Thymus (tissue), 11 donors: Measurements from ENCODE around the gene ARL14EPL. TPM values are rescaled to one million over a fixed set of nuclear protein-coding genes. Genes with fewer than 3 reads are reported as not detected.
"Not testable (repeated sequence)": the region's sequence is repeated elsewhere in the genome, so short reads cannot be mapped to it uniquely, and the experiment has no call there.

Source experiments
- DNase-seq, 9 donors: peaks; one replicate each; pipeline ENCODE4 v3.0.0-alpha.2; 2013; ENCODE audit warnings: low spot score in 9 of 9, low read depth in 6 of 9, missing footprints in 1 of 9
- H3K27ac ChIP-seq, 2 donors: one replicate each; pipeline ENCODE4 v1.5.1; 2013; ENCODE audit warnings: control low read depth in 1 of 2, low read depth in 1 of 2, low read length in 1 of 2, mild to moderate bottlenecking in 1 of 2, moderate library complexity in 1 of 2
- H3K27me3 ChIP-seq, 2 donors: one replicate each; pipeline ENCODE4 v1.5.1; 2013; ENCODE audit warnings: low read length in 1 of 2; ENCODE audit not compliant: control insufficient read depth in 2 of 2, insufficient read depth in 1 of 2
- H3K36me3 ChIP-seq, 2 donors: one replicate each; pipeline ENCODE4 v1.5.1; 2013; ENCODE audit warnings: low read length in 1 of 2, mild to moderate bottlenecking in 1 of 2, moderate library complexity in 1 of 2; ENCODE audit not compliant: control insufficient read depth in 2 of 2, insufficient read depth in 2 of 2
- H3K4me1 ChIP-seq, 2 donors: one replicate each; pipeline ENCODE4 v1.5.1; 2013; ENCODE audit warnings: low read length in 2 of 2; ENCODE audit not compliant: control insufficient read depth in 2 of 2, insufficient read depth in 2 of 2
- H3K4me3 ChIP-seq, 2 donors: one replicate each; pipeline ENCODE4 v1.5.1; 2013; ENCODE audit warnings: low read length in 2 of 2, control low read depth in 1 of 2, mild to moderate bottlenecking in 1 of 2
- H3K9me3 ChIP-seq, 2 donors: one replicate each; pipeline ENCODE4 v1.5.1; 2013; ENCODE audit warnings: low read length in 1 of 2, mild to moderate bottlenecking in 1 of 2; ENCODE audit not compliant: control insufficient read depth in 2 of 2, insufficient read depth in 1 of 2
- WGBS: extraction: QIAGEN DNeasy Blood & Tissue Kit; methylation state at CpG from one replicate; pipeline ENCODE4 v1.1.7; 2013; 5-methylcytosine and 5-hydroxymethylcytosine counted together
- polyA plus RNA-seq: library from polyadenylated mRNA; stranded (reverse); fragments of 200-250 nt; gene quantifications from one replicate; pipeline ENCODE4 v1.2.3, GENCODE V29; 2013
- total RNA-seq: library from RNA; stranded (reverse); fragments of 120-200 nt; gene quantifications from one replicate; pipeline ENCODE4 v1.2.4, GENCODE V29; 2013
- donor health status: healthy.

ARL14EPL gene
- total and polyA plus RNA-seq, 2 donors, result 0.18 TPM; not detected in 1

DNA sequence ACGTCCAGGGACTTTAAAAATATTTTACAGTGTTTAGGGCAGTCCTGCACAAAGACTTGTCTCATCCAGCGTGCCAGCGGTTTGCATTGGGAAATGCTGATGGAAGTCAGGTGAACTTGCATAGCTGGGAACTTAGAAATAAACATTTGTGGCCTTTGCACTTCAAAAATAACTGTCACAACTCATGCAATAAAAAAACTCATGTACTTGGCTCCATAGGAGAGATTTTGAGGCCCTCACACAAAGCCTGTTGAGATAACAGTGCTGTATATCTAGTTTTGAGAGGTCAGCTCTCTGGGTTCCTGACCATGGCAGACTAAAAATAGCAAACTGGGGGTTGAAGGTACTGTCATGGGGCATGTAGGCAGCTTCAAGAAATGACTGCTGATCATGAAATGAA lies 58.0 kb downstream of the ARL14EPL start:
- H3K27ac ChIP-seq, result no peak overlapping the region
- peaks cover 0 to 5% of the 10 kb centered on the region in 2 donors for H3K4me1 ChIP-seq
- no peak overlapping the region for H3K4me3 ChIP-seq
- H3K9me3 ChIP-seq, result no peaks in the 10 kb centered on the region
- peaks cover 7 to 33% of the 10 kb centered on the region in 2 donors for H3K36me3 ChIP-seq
- WGBS, result 95% methylated on average over 3 of the region's 3 CpGs
- no peaks in the 10 kb centered on the region for H3K27me3 ChIP-seq
- DNase-seq, result no peak

DNA sequence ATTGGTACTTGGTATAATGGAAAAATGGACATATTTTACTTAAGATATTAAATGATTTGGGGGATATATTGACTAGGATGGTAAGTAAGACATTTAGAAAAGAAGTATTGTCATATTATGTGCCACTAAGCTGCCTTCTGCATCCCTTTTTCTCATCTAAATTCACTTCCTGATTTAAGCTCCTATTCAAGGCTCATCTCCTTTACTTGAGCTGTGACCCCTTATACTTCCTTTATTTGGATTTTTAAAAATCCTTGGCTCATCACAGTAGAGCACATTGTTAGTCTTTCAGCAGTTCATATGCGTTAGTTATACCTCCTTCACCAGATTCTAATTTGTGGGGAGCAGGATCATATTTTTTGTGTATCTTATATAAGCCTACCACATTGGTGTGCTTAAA lies 59.1 kb downstream of the ARL14EPL start:
- 99% methylated on average over 1 of the region's 1 CpG for WGBS
- Histone ChIP-seq H3K27me3 (no peaks in the 10 kb centered on the region), H3K9me3 (no peaks in the 10 kb centered on the region), H3K36me3 (peaks cover 7 to 33% of the 10 kb centered on the region in 2 donors), H3K4me3 (no peak overlapping the region), H3K27ac (no peak overlapping the region), H3K4me1 (no peaks in the 10 kb centered on the region)
- no peak for DNase-seq

DNA sequence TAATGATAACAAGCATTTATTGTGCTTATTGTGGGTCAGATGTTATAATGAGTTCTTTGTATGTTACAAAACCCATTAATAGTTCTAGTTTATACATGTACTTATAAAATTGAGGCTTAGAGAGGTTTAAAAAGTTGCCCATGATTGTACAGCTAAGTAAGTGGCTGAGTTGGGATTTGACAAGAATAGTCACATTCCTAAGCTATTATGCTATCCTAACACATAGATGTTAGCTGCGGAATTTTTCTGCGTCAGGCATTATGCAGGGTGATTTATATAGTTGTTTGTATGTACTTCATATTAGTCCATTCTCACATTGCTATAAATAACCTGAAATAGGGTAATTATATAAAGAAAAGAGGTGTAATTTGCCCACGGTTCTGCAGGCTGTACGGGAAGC lies 65.0 kb downstream of the ARL14EPL start:
- H3K4me1 ChIP-seq, result no peaks in the 10 kb centered on the region
- DNase-seq, result no peak
- peaks cover 7 to 24% of the 10 kb centered on the region in 2 donors for H3K36me3 ChIP-seq
- 98% methylated on average over 4 of the region's 4 CpGs for WGBS
- no peak overlapping the region for H3K4me3 ChIP-seq
- H3K27ac ChIP-seq, result no peak overlapping the region
- H3K27me3 ChIP-seq, result no peaks in the 10 kb centered on the region
- H3K9me3 ChIP-seq, result no peaks in the 10 kb centered on the region

DNA sequence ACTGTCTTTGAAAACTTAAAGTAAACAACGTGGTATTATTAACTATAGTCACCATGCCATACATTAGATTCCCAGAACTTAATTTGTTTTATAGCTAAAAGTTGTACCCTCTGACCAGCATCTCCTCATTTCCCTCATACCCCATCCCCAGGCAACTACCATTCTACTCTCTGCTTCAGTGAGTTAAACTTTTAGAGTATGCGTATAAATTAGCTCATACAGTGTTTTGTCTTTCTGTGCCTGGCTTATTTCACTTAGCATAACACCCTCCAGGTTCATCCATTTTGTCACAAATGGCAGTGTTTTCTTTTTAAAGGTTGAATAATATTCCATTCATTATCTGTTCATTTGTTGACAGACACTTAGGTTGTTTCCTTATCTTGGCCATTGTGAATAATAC lies 66.7 kb downstream of the ARL14EPL start:
- DNase-seq, result no peak
- WGBS, result 97% methylated on average over 2 of the region's 2 CpGs
- Histone ChIP-seq H3K4me1 (no peaks in the 10 kb centered on the region), H3K27ac (no peak overlapping the region), H3K4me3 (no peak overlapping the region), H3K36me3 (peaks cover 0 to 10% of the 10 kb centered on the region in 2 donors), H3K9me3 (no peaks in the 10 kb centered on the region), H3K27me3 (no peaks in the 10 kb centered on the region)

DNA sequence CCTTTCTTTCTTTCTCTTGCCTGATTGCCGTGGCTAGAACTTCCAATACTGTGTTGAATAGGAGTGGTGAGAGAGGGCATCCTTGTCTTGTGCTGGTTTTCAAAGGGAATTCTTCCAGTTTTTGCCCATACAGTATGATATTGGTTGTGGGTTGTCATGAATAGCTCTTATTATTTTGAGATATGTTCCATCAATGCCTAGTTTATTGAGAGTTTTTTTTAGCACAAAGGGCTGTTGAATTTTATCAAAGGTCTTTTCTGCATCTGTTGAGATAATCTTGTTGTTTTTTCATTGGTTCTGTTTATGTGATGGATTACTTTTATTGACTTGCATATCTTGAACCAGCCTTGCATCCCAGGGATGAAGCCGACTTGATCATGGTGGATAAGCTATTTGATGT lies 72.7 kb downstream of the ARL14EPL start:
- DNase-seq, H3K4me1 ChIP-seq, H3K9me3 ChIP-seq, H3K27ac ChIP-seq, H3K4me3 ChIP-seq, H3K27me3 ChIP-seq, H3K36me3 ChIP-seq: not testable (repeated sequence)
- 98% methylated on average over 2 of the region's 2 CpGs for WGBS

Other genes with a start within 250 kb of the ARL14EPL start
- gene CDO1, start 215.8 kb upstream of the ARL14EPL start, total RNA-seq, result 1.6 TPM
- 1.7 TPM for gene CDO1, start 215.8 kb upstream of the ARL14EPL start, polyA plus RNA-seq
- 58.1 TPM for gene ATG12, start 190.9 kb upstream of the ARL14EPL start, total RNA-seq
- 52.9 TPM for gene ATG12, start 190.9 kb upstream of the ARL14EPL start, polyA plus RNA-seq
- gene AP3S1, start 190.5 kb upstream of the ARL14EPL start, total RNA-seq, result 56.1 TPM
- 85.0 TPM for gene AP3S1, start 190.5 kb upstream of the ARL14EPL start, polyA plus RNA-seq
- 0.14 TPM for gene LVRN, start 70.0 kb upstream of the ARL14EPL start, total RNA-seq
- gene LVRN, start 70.0 kb upstream of the ARL14EPL start, polyA plus RNA-seq, result 0.32 TPM
- gene COMMD10, start 52.6 kb downstream of the ARL14EPL start, total RNA-seq, result 36.0 TPM
- 28.7 TPM for gene COMMD10, start 52.6 kb downstream of the ARL14EPL start, polyA plus RNA-seq